K562 (cell line): Measurements from ENCODE around the gene DYRK4. TPM values are rescaled to one million over a fixed set of nuclear protein-coding genes. Genes with fewer than 3 reads are reported as not detected.

ENCODE experiments used
- ATAC-seq: fragments of 200-7000 bp; cut with Tn5 transposase; 3 replicates; pipeline ENCODE4 v1.9.1; 2020; ENCODE audit warnings: moderate library complexity
- BruUV-seq: library from RNA; stranded (reverse); fragments of 400-500 nt; replicated peaks from 2 replicates; lab custom pipeline; 2021; lab: Mats Ljungman, UMichigan
- CTCF ChIA-PET: fragments of 300-600 bp; formaldehyde crosslinking; extraction: SDS; loops from one replicate; lab custom pipeline; 2021; ENCODE audit warnings: low intra/inter-chr PET ratio; lab: Yijun Ruan, JAX
- POLR2A ChIA-PET: fragments of 300-600, 350-650 bp; sonication (Branson Sonifier 250); formaldehyde crosslinking; extraction: SDS; loops from one replicate; lab custom pipeline; 2021; ENCODE audit warnings: antibody characterized with exemption, inconsistent platforms; lab: Yijun Ruan, JAX
- DNase-seq, 4 experiments: peaks; one replicate each; pipeline versions ENCODE4 v3.0.0 to v3.0.0-alpha.2; 2011 to 2018; ENCODE audit warnings: low spot score in 3 of 4, mixed read lengths in 3 of 4; ENCODE audit errors: extremely low read depth in 1 of 4
- FAIRE-seq: peaks from 2 replicates; lab custom pipeline; 2011; peaks lifted over from hg19 to GRCh38; lab: Jason Lieb, UNC
- H2AFZ ChIP-seq: 2 replicates; pipeline ENCODE4 v1.6.0; 2011; ENCODE audit warnings: low read depth, low read length, control low read depth, inconsistent platforms
- H3K27ac ChIP-seq: fragments of 200-600 bp; 3 replicates; pipeline ENCODE4 v1.8.0; 2011; ENCODE audit warnings: low read depth, mild to moderate bottlenecking, control low read depth, inconsistent platforms, low read length, moderate library complexity, mixed read lengths; ENCODE audit errors: extremely low read depth
- H3K27me3 ChIP-seq, 2 experiments: fragments of 300-600 bp in 1 of 2; 2 replicates in 1 of 2; 3 replicates in 1 of 2; pipeline versions ENCODE4 v1.6.0 to v1.8.0; 2011; ENCODE audit warnings: inconsistent platforms in 2 of 2, low read length in 2 of 2, mild to moderate bottlenecking in 1 of 2, mixed read lengths in 1 of 2, moderate library complexity in 1 of 2; ENCODE audit not compliant: control insufficient read depth in 2 of 2, insufficient read depth in 2 of 2
- H3K36me3 ChIP-seq: fragments of 300-600 bp; 3 replicates; pipeline ENCODE4 v1.8.0; 2011; ENCODE audit warnings: mild to moderate bottlenecking, low read length, inconsistent platforms; ENCODE audit not compliant: control insufficient read depth, insufficient read depth
- H3K4me1 ChIP-seq, 2 experiments: fragments of 200-600 bp in 1 of 2; replicated peaks in 1 of 2; 2 replicates in 1 of 2; 3 replicates in 1 of 2; pipeline versions ENCODE4 v1.5.1 to v1.8.0; 2011; ENCODE audit warnings: inconsistent platforms in 2 of 2, low read length in 2 of 2, mild to moderate bottlenecking in 1 of 2, mixed read lengths in 1 of 2, moderate library complexity in 1 of 2; ENCODE audit not compliant: control insufficient read depth in 2 of 2, insufficient read depth in 2 of 2
- H3K4me2 ChIP-seq: 2 replicates; pipeline ENCODE4 v1.6.1; 2011; ENCODE audit warnings: low read length, control low read depth, inconsistent platforms, mixed read lengths; ENCODE audit not compliant: insufficient read depth
- H3K4me3 ChIP-seq: fragments of 200-600 bp; sonication (generic), shearing (Covaris generic); 2 replicates; pipeline ENCODE4 v1.5.1; 2016; ENCODE audit warnings: control low read depth, inconsistent platforms
- H3K79me2 ChIP-seq: fragments of 200-600 bp; 3 replicates; pipeline ENCODE4 v1.8.0; 2011; ENCODE audit warnings: low read length, inconsistent platforms; ENCODE audit not compliant: control insufficient read depth, insufficient read depth
- H3K9ac ChIP-seq, 2 experiments: 2 replicates each; pipeline versions ENCODE4 v1.6.0 to v1.6.1; 2011; ENCODE audit warnings: low read depth in 2 of 2, low read length in 2 of 2, control low read depth in 1 of 2, inconsistent platforms in 1 of 2, mild to moderate bottlenecking in 1 of 2, mixed read lengths in 1 of 2; ENCODE audit not compliant: insufficient read depth in 1 of 2
- H3K9me1 ChIP-seq: one replicate; pipeline ENCODE4 v1.6.0; 2011; ENCODE audit warnings: inconsistent platforms, mild to moderate bottlenecking, low read length, moderate library complexity; ENCODE audit not compliant: control insufficient read depth, insufficient read depth
- H3K9me3 ChIP-seq: replicated peaks from 2 replicates; pipeline ENCODE4 v1.5.1; 2011; ENCODE audit warnings: low read depth, low read length, inconsistent platforms; ENCODE audit not compliant: control insufficient read depth, insufficient read depth
- H4K20me1 ChIP-seq: replicated peaks from 2 replicates; pipeline ENCODE4 v1.6.1; 2011; ENCODE audit warnings: low read length, inconsistent platforms, mixed read lengths; ENCODE audit not compliant: control insufficient read depth, insufficient read depth
- ARID2 ChIP-seq: fragments of 450-650 bp; IDR thresholded peaks from 2 replicates; pipeline ENCODE4 v1.6.1; 2017; ENCODE audit warnings: antibody characterized with exemption, mild to moderate bottlenecking
- FOXP4 ChIP-seq: sonication (generic); formaldehyde crosslinking; IDR thresholded peaks from 2 replicates; pipeline ENCODE4 v1.8.0; 2022; ENCODE audit warnings: mild to moderate bottlenecking, missing genetic modification reagents, borderline replicate concordance
- JUN ChIP-seq, 2 experiments: sonication (generic) in 1 of 2; formaldehyde crosslinking in 1 of 2; IDR thresholded peaks; 2 replicates each; pipeline versions ENCODE4 v1.6.1 to v1.8.0; 2012 to 2022; ENCODE audit warnings: borderline replicate concordance in 2 of 2, mild to moderate bottlenecking in 2 of 2, improper control_type of control experiment in 1 of 2, low read depth in 1 of 2, low read length in 1 of 2, missing genetic modification reagents in 1 of 2
- KDM2B ChIP-seq: fragments of 250-450 bp; sonication (Bioruptor Pico); IDR thresholded peaks from 2 replicates; pipeline ENCODE4 v1.8.0; 2021; ENCODE audit warnings: mild to moderate bottlenecking, moderate library complexity
- NFYB ChIP-seq: IDR thresholded peaks from 2 replicates; pipeline ENCODE4 v1.6.1; 2011; ENCODE audit warnings: mild to moderate bottlenecking, moderate library complexity; ENCODE audit not compliant: insufficient read length; ENCODE audit errors: extremely low read depth
- RAD21 ChIP-seq, 2 experiments: fragments of 250-450 bp in 1 of 2; fragments of 450-650 bp in 1 of 2; sonication (Bioruptor Pico) in 1 of 2; formaldehyde crosslinking in 1 of 2; IDR thresholded peaks in 1 of 2; conservative IDR thresholded peaks in 1 of 2; 2 replicates each; pipeline versions ENCODE4 v1.4.0 to v1.8.0; 2020 to 2022; ENCODE audit warnings: mild to moderate bottlenecking in 2 of 2, moderate library complexity in 1 of 2
- TCF7L2 ChIP-seq: fragments of 150-350 bp; IDR thresholded peaks from 2 replicates; pipeline ENCODE4 v1.6.1; 2016; ENCODE audit warnings: low read depth, mild to moderate bottlenecking, low read length, moderate library complexity
- ZNF23 ChIP-seq: fragments of 250-450 bp; sonication (Bioruptor Pico); IDR thresholded peaks from 2 replicates; pipeline ENCODE4 v1.4.0; 2020; ENCODE audit warnings: mild to moderate bottlenecking
- ZNF318 ChIP-seq, 2 experiments: fragments of 450-650 bp; IDR thresholded peaks; 2 replicates each; pipeline ENCODE4 v1.6.1; 2016; ENCODE audit warnings: mild to moderate bottlenecking in 2 of 2, borderline replicate concordance in 1 of 2, low read depth in 1 of 2, moderate library complexity in 1 of 2
- ZNF717 ChIP-seq: fragments of 250-450 bp; sonication (Bioruptor Pico); IDR thresholded peaks from 2 replicates; pipeline ENCODE4 v1.5.0; 2021
- ZNF764 ChIP-seq: fragments of 250-450 bp; sonication (Bioruptor Pico); IDR thresholded peaks from 2 replicates; pipeline ENCODE4 v1.4.0; 2020; ENCODE audit warnings: low read depth, mild to moderate bottlenecking, moderate library complexity
- WGBS: fragments of 100-300 bp; shearing (Covaris generic); methylation state at CpG from one replicate; pipeline ENCODE4 v1.1.6; 2016; ENCODE audit warnings: low coverage, mixed read lengths; ENCODE audit not compliant: insufficient coverage; ENCODE audit errors: missing lambda C conversion rate; 5-methylcytosine and 5-hydroxymethylcytosine counted together
- in situ Hi-C: fragments of 300-500 bp; cut with MboI; formaldehyde crosslinking; loops from 4 replicates; pipeline ENCODE4 v1.15.0; 2018; ENCODE audit warnings: inconsistent platforms, mixed read lengths
- intact Hi-C: fragments of 100-400 bp; cut with micrococcal nuclease; formaldehyde crosslinking; loops from 2 replicates; pipeline ENCODE4 v1.14.2; 2022
- polyA plus RNA-seq, 8 experiments: library from polyadenylated mRNA; depleted of rRNA in 4 of 8; stranded (reverse) in 5 of 8; unstranded in 3 of 8; fragments of >200 nt; fragmentation: Nextera tagmentation in 2 of 8; fragmentation: Illumina TruSeq in 1 of 8; extraction: Ambion mirVana in 2 of 8; extraction: Trizol in 1 of 8; gene quantifications; 2 replicates each; pipeline versions ENCODE4 v1.2.1 to v1.2.3, GENCODE V29; 2011 to 2014; ENCODE audit warnings: inconsistent platforms in 1 of 8, missing spikeins in 1 of 8
- total RNA-seq, 7 experiments: library from RNA; depleted of rRNA in 6 of 7; stranded (reverse); fragments of >200 nt in 6 of 7; fragmentation: Illumina TruSeq in 2 of 7; extraction: Trizol in 2 of 7; gene quantifications; 2 replicates each; pipeline versions ENCODE4 v1.2.1 to v1.2.3, GENCODE V29; 2011 to 2021; ENCODE audit warnings: low replicate concordance in 1 of 7
- TF ChIP-seq, protein P1 (sequence below): fragments of 250-450 bp; sonication (Bioruptor Pico); IDR thresholded peaks from 2 replicates; pipeline ENCODE4 v1.9.0; 2021; ENCODE audit warnings: mild to moderate bottlenecking

The DYRK4 gene
- total and polyA plus RNA-seq, 9 of the 15 experiments (the other 6 are each of a cell fraction or from before 2014, with no cell fraction given): 13.4 to 37.4 (median 22.2) TPM

DNA sequence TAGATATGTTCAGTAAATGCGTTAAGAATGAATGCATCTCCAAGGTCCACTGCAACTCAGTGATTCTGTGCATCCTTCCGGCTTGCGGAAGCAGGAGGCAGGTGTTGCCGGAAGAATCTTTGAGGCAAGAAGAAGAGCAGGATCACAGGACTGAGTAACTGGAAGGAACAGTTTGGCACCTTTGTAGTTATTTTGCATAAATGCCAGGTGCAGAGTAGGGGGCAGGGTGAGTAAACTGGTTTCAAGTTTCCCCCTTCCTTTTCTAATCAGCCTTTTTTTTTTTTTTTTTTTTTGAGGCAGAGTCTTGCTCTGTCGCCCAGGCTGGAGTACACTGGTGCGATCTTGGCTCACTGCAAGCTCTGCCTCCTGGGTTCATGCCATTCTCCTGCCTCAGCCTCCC is 22.3 kb downstream of the DYRK4 start:
- TF ChIP-seq NFYB (no peak), RAD21 (CRISPR knock-in tag; conservative IDR thresholded peaks at IDR 0.05 in 1 of 2, IDR thresholded peaks at IDR 0.05 in 1 of 2) (no peak), ARID2 (no peak), ZNF764 (no peak), FOXP4 (CRISPR knock-in tag) (no peak), KDM2B (CRISPR knock-in tag) (no peak), ZNF318 (IDR thresholded peaks at IDR 0.05; ENCODE audit: borderline replicate concordance in 1 of 2, low read depth in 1 of 2) (no peak), ZNF717 (CRISPR knock-in tag) (no peak), ZNF23 (CRISPR knock-in tag) (no peak), JUN (IDR thresholded peaks at IDR 0.05; ENCODE audit: borderline replicate concordance, low read depth, low read length) (no peak), JUN (CRISPR knock-in tag; IDR thresholded peaks at IDR 0.05; ENCODE audit: borderline replicate concordance) (no peak), TCF7L2 (no peak)
- TF ChIP-seq, protein P1, sequence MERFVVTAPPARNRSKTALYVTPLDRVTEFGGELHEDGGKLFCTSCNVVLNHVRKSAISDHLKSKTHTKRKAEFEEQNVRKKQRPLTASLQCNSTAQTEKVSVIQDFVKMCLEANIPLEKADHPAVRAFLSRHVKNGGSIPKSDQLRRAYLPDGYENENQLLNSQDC (CRISPR knock-in tag): no peak
- intact Hi-C loops: no loop called here
- Histone ChIP-seq H3K36me3 (no peaks in the 10 kb centered on the region), H3K9me3 (no peaks in the 10 kb centered on the region), H3K4me2 (no peak overlapping the region), H3K4me3 (no peak overlapping the region), H3K79me2 (no peaks in the 10 kb centered on the region), H3K4me1 (no peaks in the 10 kb centered on the region), H3K27me3 (peaks cover 2 to 28% of the 10 kb centered on the region in 2 experiments; a peak in 3 of 5 replicates), H3K9me1 (no peaks in the 10 kb centered on the region), H3K9ac (no peak overlapping the region), H2AFZ (no peak overlapping the region), H4K20me1 (no peaks in the 10 kb centered on the region), H3K27ac (no peak overlapping the region)
- POLR2A ChIA-PET: no interaction called here
- 67% methylated on average over 4 of the region's 6 CpGs for WGBS
- DNase-seq (no peak), ATAC-seq (no peak), FAIRE-seq (no peak)
- CTCF ChIA-PET: no interaction called here
- in situ Hi-C loops: no loop called here
- no TSS peak for BruUV-seq
